ENCODE measurements around the gene PRR36.

PRR36 gene

GRCh38 chr19:7820588-7820987, 53.6 kb downstream of the PRR36 start:
- no peak for DNase-seq (ENCODE audit: low read depth in 3 of 3)

- no peak for DNase-seq (ENCODE audit: low read depth in 3 of 3)
Measured at GRCh38 chr19:7819337-7819736, 54.9 kb downstream of the PRR36 start.

GRCh38 chr19:7818806-7819205, 55.4 kb downstream of the PRR36 start:
- DNase-seq (ENCODE audit: low read depth in 3 of 3), result no peak

All from stimulated activated CD4-positive, alpha-beta T cell treated with anti-CD3 and anti-CD28 coated beads, TNF-alpha, amount 100 ng/mL, for 48 hours (primary cell).